Colonic mucosa (tissue), 4 donors: ENCODE results near the gene EFHC1. TPM values are rescaled to one million over a fixed set of nuclear protein-coding genes. Genes with fewer than 3 reads are reported as not detected.

Experiments used
- DNase-seq: peaks from one replicate; pipeline ENCODE4 v3.0.0-alpha.2; 2020
- H3K27ac ChIP-seq: fragments of 200-600 bp; one replicate; pipeline ENCODE4 v1.8.0; 2021
- H3K27me3 ChIP-seq: fragments of 200-600 bp; one replicate; pipeline ENCODE4 v1.8.0; 2021
- H3K36me3 ChIP-seq: fragments of 200-600 bp; one replicate; pipeline ENCODE4 v1.8.0; 2021
- H3K4me1 ChIP-seq: fragments of 200-600 bp; one replicate; pipeline ENCODE4 v1.8.0; 2021; ENCODE audit warnings: mild to moderate bottlenecking
- H3K4me3 ChIP-seq: fragments of 200-600 bp; one replicate; pipeline ENCODE4 v1.8.0; 2021
- H3K9ac ChIP-seq, 2 donors: one replicate each; pipeline ENCODE4 v1.7.0; 2013; ENCODE audit warnings: control low read depth in 2 of 2, low read depth in 2 of 2, low read length in 2 of 2
- H3K9me3 ChIP-seq: fragments of 200-600 bp; one replicate; pipeline ENCODE4 v1.8.0; 2021
- CTCF ChIP-seq: fragments of 200-600 bp; IDR thresholded peaks from one replicate; pipeline ENCODE4 v1.8.0; 2022; ENCODE audit warnings: antibody characterized with exemption, mild to moderate bottlenecking
- intact Hi-C: fragments of 100-400 bp; cut with DNase I; formaldehyde crosslinking; loops from one replicate; pipeline ENCODE4 v1.14.1; 2022
- total RNA-seq, 2 donors: library from RNA; stranded (reverse); fragmentation: NEBNext Ultra II Directional in 1 of 2; extraction: Animal tissue kit (Norgen Biotek cat#: 25700) in 1 of 2; gene quantifications; one replicate each; pipeline ENCODE4 v1.2.1, GENCODE V29; 2021
- donor health status: healthy.
- donor health status: DM: no; HTN: no; CAD: no.
- donor health status: DM: no; HTN: no; CAD: no.

The EFHC1 gene
- total RNA-seq, 2 donors from 2014 or later = 6.2 to 9.5 TPM

GRCh38 chr6:52536424-52536916 is 116.3 kb downstream of the EFHC1 start:
- no peaks in the 10 kb centered on the region for H3K27me3 ChIP-seq
- intact Hi-C loops = no loop called here
- H3K4me1 ChIP-seq = peaks cover 2% of the 10 kb centered on the region
- H3K27ac ChIP-seq = no peak overlapping the region
- H3K4me3 ChIP-seq = no peak overlapping the region
- H3K9me3 ChIP-seq = no peaks in the 10 kb centered on the region
- no peak for DNase-seq
- TF ChIP-seq CTCF = no peak
- H3K36me3 ChIP-seq = no peaks in the 10 kb centered on the region
- no peak overlapping the region for H3K9ac ChIP-seq

GRCh38 chr6:52537001-52537753 is 117.0 kb downstream of the EFHC1 start:
- Histone ChIP-seq H3K4me3 (no peak overlapping the region), H3K9ac (no peak overlapping the region), H3K36me3 (no peaks in the 10 kb centered on the region), H3K4me1 (peaks cover 2% of the 10 kb centered on the region), H3K27me3 (no peaks in the 10 kb centered on the region), H3K9me3 (no peaks in the 10 kb centered on the region), H3K27ac (no peak overlapping the region)
- no peak for TF ChIP-seq CTCF
- intact Hi-C loops = no loop called here
- DNase-seq = no peak

GRCh38 chr6:52538252-52538900 is 118.2 kb downstream of the EFHC1 start:
- H3K36me3 ChIP-seq = no peaks in the 10 kb centered on the region
- no peak overlapping the region for H3K4me3 ChIP-seq
- no peak for TF ChIP-seq CTCF
- H3K9ac ChIP-seq = no peak overlapping the region
- H3K4me1 ChIP-seq = peaks cover 2% of the 10 kb centered on the region
- H3K9me3 ChIP-seq = no peaks in the 10 kb centered on the region
- DNase-seq = no peak
- intact Hi-C loops = no loop called here
- no peaks in the 10 kb centered on the region for H3K27me3 ChIP-seq
- H3K27ac ChIP-seq = no peak overlapping the region

- no peak for TF ChIP-seq CTCF
- Histone ChIP-seq H3K4me1 (peaks cover 2% of the 10 kb centered on the region), H3K9ac (no peak overlapping the region), H3K36me3 (no peaks in the 10 kb centered on the region), H3K9me3 (no peaks in the 10 kb centered on the region), H3K27ac (no peak overlapping the region), H3K27me3 (no peaks in the 10 kb centered on the region), H3K4me3 (no peak overlapping the region)
- DNase-seq = no peak
- intact Hi-C loops = no loop called here
These were observed 118.8 kb downstream of the EFHC1 start for GRCh38 chr6:52538901-52539354.

- Histone ChIP-seq H3K27ac (no peak overlapping the region), H3K9me3 (no peaks in the 10 kb centered on the region), H3K4me1 (peaks cover 2% of the 10 kb centered on the region), H3K27me3 (no peaks in the 10 kb centered on the region), H3K9ac (no peak overlapping the region), H3K4me3 (no peak overlapping the region), H3K36me3 (no peaks in the 10 kb centered on the region)
- intact Hi-C loops = no loop called here
- no peak for TF ChIP-seq CTCF
- no peak for DNase-seq
These were observed 119.5 kb downstream of the EFHC1 start for GRCh38 chr6:52539607-52540006.
